ENCODE data around the gene ALDH1A3.

GRCh38 chr15:100891307-100892012, 11.8 kb downstream of the ALDH1A3 start:
- TF ChIP-seq CTCF (conservative IDR thresholded peaks at IDR 0.05 in 1 of 2, IDR thresholded peaks at IDR 0.05 in 1 of 2; ENCODE audit: low read depth in 1 of 2, low read length in 2 of 2) (no peak), EZH2 (IDR thresholded peaks at IDR 0.05; ENCODE audit: low read length, missing control alignments) (no peak)
